ENCODE data around the gene AURKAIP1.

The AURKAIP1 gene

DNA sequence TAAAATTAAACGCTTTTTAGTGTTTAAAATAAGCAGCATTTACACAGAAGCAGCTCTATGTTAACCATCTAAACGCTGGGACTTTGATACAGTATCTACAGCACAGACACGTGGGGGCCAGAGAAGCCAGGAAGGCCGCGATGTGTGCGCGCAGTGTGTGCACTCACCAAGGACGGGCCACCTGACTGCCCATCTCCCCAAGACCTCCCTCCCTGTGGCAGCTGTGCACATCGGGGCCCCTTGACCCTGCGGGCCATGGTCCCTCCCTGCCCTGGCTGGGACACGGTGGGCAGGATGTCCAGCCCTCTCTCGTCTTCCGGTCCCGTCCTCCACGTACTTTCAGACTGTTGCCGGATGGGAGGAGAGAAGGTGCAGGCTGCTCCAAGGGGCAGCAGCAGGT is 39.7 kb downstream of the AURKAIP1 start:
- TF ChIP-seq CTCF (conservative IDR thresholded peaks at IDR 0.05), result no peak
- no peak overlapping the region for H3K27ac ChIP-seq

DNA sequence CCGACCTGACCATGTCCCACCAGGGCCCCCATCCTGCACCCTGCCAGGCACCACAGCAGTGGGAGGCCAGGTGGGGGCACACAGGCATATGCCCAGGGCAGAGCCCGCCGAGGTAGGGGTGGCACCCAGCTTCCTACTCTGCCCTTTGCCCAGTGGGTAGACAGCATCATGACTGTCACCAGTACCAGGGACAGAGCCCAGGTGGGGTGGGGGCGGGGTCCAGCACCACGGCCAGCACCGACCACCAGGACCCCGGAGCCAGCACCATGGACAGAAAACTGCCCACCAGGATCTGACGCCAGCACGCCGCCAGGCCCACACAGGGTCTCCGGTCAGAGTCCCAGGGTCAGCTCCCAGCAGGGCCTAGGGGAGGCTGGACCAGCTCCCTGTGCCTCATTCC is 40.2 kb downstream of the AURKAIP1 start:
- no peak overlapping the region for H3K27ac ChIP-seq
- TF ChIP-seq CTCF (conservative IDR thresholded peaks at IDR 0.05), result no peak

DNA sequence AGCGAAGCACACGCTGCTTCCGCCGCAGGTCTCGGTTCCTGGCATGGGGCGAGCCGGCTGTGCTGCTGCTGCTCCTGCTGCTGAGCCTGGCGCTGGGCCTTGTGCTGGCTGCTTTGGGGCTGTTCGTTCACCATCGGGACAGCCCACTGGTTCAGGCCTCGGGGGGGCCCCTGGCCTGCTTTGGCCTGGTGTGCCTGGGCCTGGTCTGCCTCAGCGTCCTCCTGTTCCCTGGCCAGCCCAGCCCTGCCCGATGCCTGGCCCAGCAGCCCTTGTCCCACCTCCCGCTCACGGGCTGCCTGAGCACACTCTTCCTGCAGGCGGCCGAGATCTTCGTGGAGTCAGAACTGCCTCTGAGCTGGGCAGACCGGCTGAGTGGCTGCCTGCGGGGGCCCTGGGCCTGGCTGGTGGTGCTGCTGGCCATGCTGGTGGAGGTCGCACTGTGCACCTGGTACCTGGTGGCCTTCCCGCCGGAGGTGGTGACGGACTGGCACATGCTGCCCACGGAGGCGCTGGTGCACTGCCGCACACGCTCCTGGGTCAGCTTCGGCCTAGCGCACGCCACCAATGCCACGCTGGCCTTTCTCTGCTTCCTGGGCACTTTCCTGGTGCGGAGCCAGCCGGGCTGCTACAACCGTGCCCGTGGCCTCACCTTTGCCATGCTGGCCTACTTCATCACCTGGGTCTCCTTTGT is 41.3 kb downstream of the AURKAIP1 start:
- no peak overlapping the region for H3K27ac ChIP-seq
- no peak for TF ChIP-seq CTCF (conservative IDR thresholded peaks at IDR 0.05)

GRCh38 chr1:1332774-1333480 is 42.1 kb downstream of the AURKAIP1 start:
- no peak overlapping the region for H3K27ac ChIP-seq
- no peak for TF ChIP-seq CTCF (conservative IDR thresholded peaks at IDR 0.05)

GRCh38 chr1:1332031-1332755 is 42.8 kb downstream of the AURKAIP1 start:
- no peak overlapping the region for H3K27ac ChIP-seq
- TF ChIP-seq CTCF (conservative IDR thresholded peaks at IDR 0.05), result no peak

DNA sequence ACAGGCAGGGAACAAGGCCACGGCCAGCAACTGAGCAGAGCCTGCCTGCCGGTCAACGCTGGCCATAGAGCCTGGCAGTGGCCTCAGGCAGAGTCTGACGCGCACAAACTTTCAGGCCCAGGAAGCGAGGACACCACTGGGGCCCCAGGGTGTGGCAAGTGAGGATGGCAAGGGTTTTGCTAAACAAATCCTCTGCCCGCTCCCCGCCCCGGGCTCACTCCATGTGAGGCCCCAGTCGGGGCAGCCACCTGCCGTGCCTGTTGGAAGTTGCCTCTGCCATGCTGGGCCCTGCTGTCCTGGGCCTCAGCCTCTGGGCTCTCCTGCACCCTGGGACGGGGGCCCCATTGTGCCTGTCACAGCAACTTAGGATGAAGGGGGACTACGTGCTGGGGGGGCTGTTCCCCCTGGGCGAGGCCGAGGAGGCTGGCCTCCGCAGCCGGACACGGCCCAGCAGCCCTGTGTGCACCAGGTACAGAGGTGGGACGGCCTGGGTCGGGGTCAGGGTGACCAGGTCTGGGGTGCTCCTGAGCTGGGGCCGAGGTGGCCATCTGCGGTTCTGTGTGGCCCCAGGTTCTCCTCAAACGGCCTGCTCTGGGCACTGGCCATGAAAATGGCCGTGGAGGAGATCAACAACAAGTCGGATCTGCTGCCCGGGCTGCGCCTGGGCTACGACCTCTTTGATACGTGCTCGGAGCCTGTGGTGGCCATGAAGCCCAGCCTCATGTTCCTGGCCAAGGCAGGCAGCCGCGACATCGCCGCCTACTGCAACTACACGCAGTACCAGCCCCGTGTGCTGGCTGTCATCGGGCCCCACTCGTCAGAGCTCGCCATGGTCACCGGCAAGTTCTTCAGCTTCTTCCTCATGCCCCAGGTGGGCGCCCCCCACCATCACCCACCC is 43.7 kb downstream of the AURKAIP1 start, which contains the start of gene TAS1R3:
Gene TAS1R3, plus strand, starts transcription at position 213 of the 898 bp plus-strand sequence. Its CDS starts 66 bp downstream, at position 279.
- no peak within 1 kb of the TSS; the same call in 1 of the 2 replicates for H3K27ac ChIP-seq
- TF ChIP-seq CTCF (conservative IDR thresholded peaks at IDR 0.05), result no peak
